Adipocyte (in vitro differentiated cells): ENCODE results near the gene VSIG10L2.

ENCODE experiments used
- DNase-seq: peaks from one replicate; pipeline ENCODE4 v3.0.0-alpha.2; 2015; ENCODE audit warnings: low read depth
- H3K27me3 ChIP-seq: replicated peaks from 2 replicates; pipeline ENCODE4 v1.7.0; 2013; ENCODE audit warnings: mild to moderate bottlenecking, low read length, moderate library complexity; ENCODE audit not compliant: control insufficient read depth, insufficient read depth
- H3K36me3 ChIP-seq: 2 replicates; pipeline ENCODE4 v1.7.0; 2013; ENCODE audit warnings: low read length, mild to moderate bottlenecking, moderate library complexity; ENCODE audit not compliant: control insufficient read depth, insufficient read depth, severe bottlenecking
- H3K4me1 ChIP-seq: 2 replicates; pipeline ENCODE4 v1.7.0; 2013; ENCODE audit warnings: mild to moderate bottlenecking, low read length, moderate library complexity; ENCODE audit not compliant: control insufficient read depth, insufficient read depth
- H3K4me3 ChIP-seq: 2 replicates; pipeline ENCODE4 v1.7.0; 2013; ENCODE audit warnings: mild to moderate bottlenecking, low read length, moderate library complexity
- H3K9ac ChIP-seq: 2 replicates; pipeline ENCODE4 v1.7.0; 2013; ENCODE audit warnings: mild to moderate bottlenecking, low read length, moderate library complexity
- H3K9me3 ChIP-seq: 2 replicates; pipeline ENCODE4 v1.7.0; 2013; ENCODE audit warnings: mild to moderate bottlenecking, low read length, moderate library complexity; ENCODE audit not compliant: control insufficient read depth

VSIG10L2 gene

DNA sequence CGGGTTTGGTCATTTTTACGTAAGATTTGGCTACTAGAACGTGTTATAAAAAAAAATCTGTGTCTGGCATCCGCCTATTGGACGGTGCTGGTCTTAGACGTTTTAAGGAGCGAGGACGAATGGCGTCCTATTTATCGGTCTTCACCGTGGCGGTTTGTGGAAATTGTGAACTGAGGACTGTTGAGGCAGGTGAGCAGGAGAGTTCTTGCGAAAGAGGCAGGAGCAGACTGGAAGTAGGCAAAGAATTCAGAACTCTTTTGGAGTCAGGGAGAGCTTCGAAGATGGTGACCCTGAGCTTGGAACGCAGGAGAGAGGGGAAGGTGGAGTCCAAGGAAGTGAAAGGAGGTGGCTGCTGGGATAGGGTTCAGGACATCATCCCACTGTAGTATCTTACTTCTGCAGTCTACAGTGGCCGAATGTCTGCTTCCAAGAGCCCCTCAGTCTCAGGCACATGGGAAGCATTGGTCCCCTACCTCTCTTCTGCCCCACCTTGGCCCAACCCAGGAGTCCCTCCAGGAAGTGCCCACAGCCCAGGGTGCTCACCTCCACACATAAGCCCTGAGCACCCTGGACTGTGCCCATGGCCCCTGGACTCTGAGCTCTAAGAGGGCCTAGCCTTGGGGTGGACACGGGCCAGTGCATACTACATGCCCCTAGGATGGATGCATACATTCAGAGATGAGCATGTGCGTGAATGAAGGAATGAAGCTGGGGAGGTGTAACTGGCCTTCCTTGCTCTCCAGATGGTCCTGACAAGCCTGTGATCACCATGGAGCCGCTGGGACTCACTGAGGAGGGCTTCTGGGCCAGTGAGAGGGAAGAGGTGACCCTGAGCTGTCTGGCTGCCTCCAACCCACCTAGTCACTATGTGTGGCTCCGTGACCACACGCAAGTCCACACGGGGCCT is 3.7 kb downstream of the VSIG10L2 start:
- no peak for DNase-seq
- no peaks in the 10 kb centered on the region for H3K9me3 ChIP-seq

DNA sequence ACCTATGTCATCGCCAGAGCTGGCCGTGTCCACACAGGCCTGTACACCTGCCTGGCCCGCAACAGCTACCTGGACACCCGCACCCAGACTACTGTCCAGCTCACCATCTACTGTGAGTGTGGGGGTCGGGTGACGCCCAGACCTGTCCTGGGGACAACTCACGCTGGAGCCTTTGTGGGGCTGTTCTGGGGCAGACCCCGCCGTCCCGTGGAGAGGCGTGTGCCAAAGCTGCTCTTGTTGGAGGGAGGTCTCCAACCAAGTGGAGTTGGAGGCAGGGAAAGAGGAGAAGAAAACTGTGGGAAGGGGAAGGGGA is 4.3 kb downstream of the VSIG10L2 start:
- no peak for DNase-seq
- H3K4me1 ChIP-seq = peaks cover 30% of the 10 kb centered on the region
- no peaks in the 10 kb centered on the region for H3K9me3 ChIP-seq
- H3K4me3 ChIP-seq = no peak overlapping the region
- H3K9ac ChIP-seq = no peak overlapping the region
- peaks cover 6% of the 10 kb centered on the region for H3K36me3 ChIP-seq
- no peaks in the 10 kb centered on the region for H3K27me3 ChIP-seq

More for the DNA sequence above, 3.7 kb downstream of the VSIG10L2 start:
- Histone ChIP-seq H3K4me1 (peaks cover 30% of the 10 kb centered on the region), H3K36me3 (peaks cover 5% of the 10 kb centered on the region), H3K9ac (no peak overlapping the region), H3K27me3 (no peaks in the 10 kb centered on the region), H3K4me3 (no peak overlapping the region)

DNA sequence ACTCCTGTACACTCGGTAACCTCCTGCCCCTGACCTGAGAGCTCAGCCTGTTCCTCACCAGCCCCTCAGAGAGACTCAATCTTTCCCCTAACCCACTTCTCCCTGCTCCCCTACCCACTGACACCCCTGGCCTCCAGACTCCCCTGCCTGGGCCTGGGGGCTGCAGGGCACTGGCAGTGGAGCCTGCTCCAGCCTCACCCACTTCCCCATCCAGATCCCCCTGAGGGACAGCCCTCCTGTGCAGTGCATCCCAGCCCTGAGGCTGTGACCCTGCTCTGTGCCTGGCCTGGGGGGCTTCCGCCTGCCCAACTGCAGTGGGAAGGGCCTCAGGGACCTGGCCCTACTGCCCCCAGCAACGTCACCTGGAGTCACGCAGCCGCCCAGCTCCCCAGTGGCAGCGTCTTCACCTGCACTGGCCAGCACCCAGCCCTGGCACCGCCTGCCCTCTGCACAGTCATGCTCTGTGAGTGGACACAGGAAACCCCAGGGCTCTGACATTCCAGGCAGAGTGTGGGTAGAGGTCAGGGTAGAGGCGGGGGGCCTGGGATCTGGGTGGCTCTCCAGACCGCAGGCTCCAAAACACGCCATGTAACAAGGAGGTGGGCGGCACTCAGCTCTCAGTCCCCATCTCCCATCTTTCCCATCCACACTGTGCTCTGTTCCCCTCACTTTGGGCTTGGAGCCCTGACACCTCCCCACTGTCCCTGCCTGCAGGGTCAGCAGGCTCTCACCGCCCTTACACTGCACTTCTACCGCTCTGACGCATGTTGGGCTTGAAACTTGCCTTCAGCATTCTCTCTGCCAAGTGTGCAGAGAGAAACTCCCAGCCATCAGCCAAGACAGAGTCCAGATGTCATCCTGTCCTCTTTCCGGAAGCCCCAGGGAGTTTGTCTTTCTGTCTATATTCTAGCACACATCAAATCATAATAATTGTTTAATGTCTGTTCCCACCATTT is 5.1 kb downstream of the VSIG10L2 start:
- H3K27me3 ChIP-seq = no peaks in the 10 kb centered on the region
- no peak overlapping the region for H3K4me3 ChIP-seq
- H3K9me3 ChIP-seq = no peaks in the 10 kb centered on the region
- H3K36me3 ChIP-seq = peaks cover 14% of the 10 kb centered on the region
- H3K4me1 ChIP-seq = peaks cover 33% of the 10 kb centered on the region
- peak overlapping the region; percentile 7 for H3K9ac ChIP-seq
- DNase-seq = peak; percentile 17

DNA sequence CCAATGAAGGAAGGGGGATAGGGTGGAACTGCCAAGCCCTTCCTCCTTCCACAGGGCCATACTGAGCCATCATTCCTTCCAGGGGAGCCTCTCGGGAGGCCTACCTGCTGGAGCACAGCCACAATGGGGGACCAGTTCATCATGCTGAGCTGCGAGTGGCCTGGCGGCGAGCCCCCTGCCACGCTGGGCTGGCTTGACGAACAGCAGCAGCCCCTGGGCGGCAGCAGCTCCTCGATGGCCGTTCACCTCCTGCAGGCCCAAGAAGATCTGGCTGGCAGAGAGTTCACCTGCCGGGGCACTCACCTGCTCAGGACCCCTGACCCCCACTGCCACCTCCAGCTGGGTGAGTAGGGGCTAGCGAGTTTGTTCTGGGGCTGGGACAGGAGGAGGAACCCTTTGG is 5.9 kb downstream of the VSIG10L2 start:
- DNase-seq = no peak
- peaks cover 16% of the 10 kb centered on the region for H3K36me3 ChIP-seq
- no peak overlapping the region for H3K9ac ChIP-seq
- no peaks in the 10 kb centered on the region for H3K9me3 ChIP-seq
- H3K27me3 ChIP-seq = no peaks in the 10 kb centered on the region
- H3K4me3 ChIP-seq = no peak overlapping the region
- peaks cover 40% of the 10 kb centered on the region for H3K4me1 ChIP-seq

DNA sequence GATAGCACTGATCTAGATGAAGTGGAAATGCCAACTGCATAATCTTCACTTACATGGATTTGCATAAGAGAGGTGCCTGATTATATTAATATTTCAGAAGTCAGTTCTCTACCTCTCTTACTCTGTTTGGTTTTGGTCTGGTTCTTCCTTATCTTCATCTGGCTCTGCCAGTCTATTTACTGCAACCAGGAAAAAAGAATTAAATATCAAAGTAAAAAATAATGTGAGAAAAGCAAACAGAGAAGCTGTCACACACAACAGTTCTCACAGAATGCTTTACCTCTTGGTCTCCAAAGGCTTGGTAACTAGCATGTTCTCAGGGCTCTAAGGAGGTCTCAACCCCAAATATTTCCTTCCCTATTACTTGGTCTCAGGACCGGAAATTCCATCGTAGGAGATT is 6.7 kb downstream of the VSIG10L2 start:
- H3K4me1 ChIP-seq = peaks cover 48% of the 10 kb centered on the region
- H3K9me3 ChIP-seq = no peaks in the 10 kb centered on the region
- peaks cover 20% of the 10 kb centered on the region for H3K36me3 ChIP-seq
- no peak for DNase-seq
- no peak overlapping the region for H3K4me3 ChIP-seq
- H3K9ac ChIP-seq = peak overlapping the region; percentile 7
- H3K27me3 ChIP-seq = no peaks in the 10 kb centered on the region

DNA sequence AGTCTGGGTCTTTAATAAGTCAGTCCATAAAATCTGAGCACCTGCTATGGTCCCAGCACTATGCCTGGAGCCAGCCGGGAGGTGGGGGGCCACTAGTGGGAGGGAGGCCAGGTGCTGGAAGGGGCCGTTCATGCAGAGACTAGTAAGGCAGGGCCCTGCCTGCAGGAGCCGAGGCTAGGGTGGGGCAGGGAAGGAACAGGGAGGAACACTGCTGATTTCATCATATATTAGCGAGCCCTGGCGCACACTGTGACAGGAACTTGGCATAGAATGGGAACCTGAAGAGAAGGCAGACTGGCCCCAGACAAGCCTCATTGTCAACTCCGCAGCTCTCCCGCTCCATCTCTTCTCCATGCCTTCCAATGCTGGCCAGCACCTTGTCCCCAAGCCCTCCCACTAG is 7.1 kb downstream of the VSIG10L2 start:
- peak overlapping the region; percentile 7 for H3K9ac ChIP-seq
- no peaks in the 10 kb centered on the region for H3K9me3 ChIP-seq
- peaks cover 52% of the 10 kb centered on the region for H3K4me1 ChIP-seq
- DNase-seq = peak; percentile 6
- no peaks in the 10 kb centered on the region for H3K27me3 ChIP-seq
- H3K36me3 ChIP-seq = peaks cover 24% of the 10 kb centered on the region
- no peak overlapping the region for H3K4me3 ChIP-seq

DNA sequence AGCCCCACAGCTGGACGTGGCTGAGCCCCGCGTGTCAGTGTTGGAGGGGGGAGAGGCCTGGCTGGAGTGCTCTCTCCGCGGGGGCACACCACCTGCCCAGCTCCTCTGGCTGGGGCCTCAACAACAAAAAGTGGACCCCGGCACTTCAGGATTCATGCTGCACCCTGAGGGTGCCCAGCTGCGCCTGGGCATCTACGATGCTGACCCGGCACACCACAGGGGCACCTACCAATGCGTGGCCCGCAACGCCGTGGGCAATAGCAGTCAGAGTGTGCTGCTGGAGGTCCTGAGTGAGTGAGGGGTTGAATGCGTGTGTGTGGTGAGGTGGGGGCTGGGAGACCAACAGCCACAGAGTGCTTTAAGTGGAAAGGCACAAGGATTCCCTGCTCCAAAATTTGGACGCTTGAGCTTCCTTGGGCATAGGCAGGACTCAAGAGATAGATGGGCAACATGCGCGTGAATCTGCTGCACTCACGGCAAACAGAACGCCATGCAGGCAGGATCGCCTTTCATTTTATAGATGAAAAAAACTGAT is 7.6 kb downstream of the VSIG10L2 start:
- Histone ChIP-seq H3K4me3 (no peak overlapping the region), H3K9ac (no peak overlapping the region), H3K4me1 (peaks cover 55% of the 10 kb centered on the region), H3K9me3 (no peaks in the 10 kb centered on the region), H3K36me3 (peaks cover 27% of the 10 kb centered on the region), H3K27me3 (no peaks in the 10 kb centered on the region)
- no peak for DNase-seq

DNA sequence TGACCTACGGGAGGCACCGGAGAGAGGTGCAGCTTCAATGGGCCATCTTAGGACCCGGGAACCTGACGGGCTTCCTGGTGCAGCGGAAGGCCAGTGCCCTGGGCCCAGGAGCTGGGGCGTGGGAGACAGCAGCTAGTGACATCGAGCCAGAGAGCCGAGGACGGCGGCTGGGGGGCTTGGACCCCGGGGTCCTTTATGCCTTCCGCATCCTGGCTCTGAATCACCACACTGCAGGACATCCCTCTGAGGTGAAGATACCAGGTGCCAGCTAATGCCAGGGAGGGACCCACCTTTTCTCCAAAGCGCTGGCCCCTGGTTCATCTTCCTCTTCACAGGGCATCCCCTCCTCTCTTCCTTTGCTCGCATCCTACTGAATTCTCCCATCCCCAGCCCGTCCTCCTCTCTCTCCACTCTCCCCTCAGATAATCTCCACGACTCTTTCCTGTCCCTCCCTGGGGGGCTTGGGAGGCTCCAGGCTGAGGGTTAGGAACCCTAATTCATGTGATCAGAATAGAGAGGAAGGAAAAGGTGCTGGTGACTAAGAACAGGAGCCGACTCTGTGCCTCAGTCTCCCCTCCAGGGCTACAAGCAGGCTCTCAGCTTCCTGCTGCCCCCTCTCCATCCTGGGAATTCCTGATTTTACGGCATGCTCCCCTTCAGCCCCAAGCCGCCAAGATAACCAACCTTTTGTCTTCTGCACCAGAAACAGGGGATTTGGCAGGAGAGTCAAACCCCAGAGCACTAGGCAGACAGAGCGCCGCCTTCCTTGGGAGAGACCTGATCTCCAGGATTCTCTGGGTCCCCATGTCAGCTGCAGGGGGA is 8.5 kb downstream of the VSIG10L2 start:
- Histone ChIP-seq H3K4me3 (no peak overlapping the region), H3K9me3 (no peaks in the 10 kb centered on the region), H3K4me1 (peaks cover 60% of the 10 kb centered on the region), H3K36me3 (peaks cover 35% of the 10 kb centered on the region), H3K27me3 (no peaks in the 10 kb centered on the region), H3K9ac (no peak overlapping the region)
- no peak for DNase-seq

DNA sequence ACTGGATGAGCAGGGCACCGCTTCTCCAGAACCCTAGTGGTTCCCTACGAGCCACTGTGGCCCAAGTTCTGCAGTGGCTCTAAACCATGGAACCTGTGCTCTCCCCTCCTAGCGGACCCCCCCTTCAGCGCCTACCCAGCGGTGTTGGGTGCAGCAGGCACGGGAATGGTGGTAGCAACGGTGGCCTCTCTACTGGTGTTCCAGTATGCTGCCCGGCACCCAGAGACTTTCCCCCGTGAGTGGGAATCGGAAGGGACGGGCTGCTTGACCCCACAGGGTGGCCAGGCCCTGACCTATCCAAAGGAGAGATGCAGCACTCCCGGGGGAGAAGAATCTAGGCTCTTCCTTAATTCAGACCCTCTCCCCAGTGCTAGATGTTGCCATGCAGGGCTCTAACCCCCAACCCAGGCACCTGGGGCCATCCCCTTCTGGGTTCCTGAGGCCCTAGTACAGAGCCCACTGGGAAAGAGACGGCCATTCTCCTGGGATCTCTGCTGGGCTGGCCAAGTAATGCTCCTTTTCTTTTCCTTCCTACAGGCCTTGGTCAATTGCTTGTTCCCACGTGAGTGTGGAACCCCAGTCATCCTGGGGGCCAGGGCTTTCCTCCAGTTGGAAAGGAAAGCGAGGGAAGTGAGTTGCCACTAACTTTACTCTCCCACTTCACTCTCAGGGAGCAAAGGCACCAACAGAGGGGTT is 9.2 kb downstream of the VSIG10L2 start:
- H3K4me1 ChIP-seq = peaks cover 60% of the 10 kb centered on the region
- H3K27me3 ChIP-seq = no peaks in the 10 kb centered on the region
- peaks cover 42% of the 10 kb centered on the region for H3K36me3 ChIP-seq
- H3K4me3 ChIP-seq = no peak overlapping the region
- DNase-seq = no peak
- H3K9ac ChIP-seq = no peak overlapping the region
- no peaks in the 10 kb centered on the region for H3K9me3 ChIP-seq

DNA sequence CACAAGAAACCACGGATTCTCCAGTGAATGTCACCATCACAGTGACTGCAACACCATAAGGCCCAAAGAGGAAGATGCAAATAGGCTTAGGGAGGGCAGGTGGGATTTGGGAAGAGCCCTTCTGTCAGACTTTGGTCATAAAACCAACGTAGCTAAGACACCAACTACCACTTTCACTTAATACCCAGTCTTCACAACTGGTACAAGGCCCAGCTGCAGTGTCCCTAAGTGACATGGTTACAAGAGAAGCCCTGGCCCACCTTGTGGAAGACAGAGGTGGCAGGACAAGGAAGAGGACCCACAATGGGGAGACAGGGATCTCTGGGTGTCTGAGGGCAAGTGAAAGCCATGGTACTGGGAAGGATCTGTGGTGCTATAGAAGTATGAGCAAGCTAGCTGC is 10.0 kb downstream of the VSIG10L2 start:
- Histone ChIP-seq H3K4me1 (peaks cover 57% of the 10 kb centered on the region), H3K4me3 (no peak overlapping the region), H3K27me3 (no peaks in the 10 kb centered on the region), H3K9ac (no peak overlapping the region), H3K9me3 (no peaks in the 10 kb centered on the region), H3K36me3 (peaks cover 50% of the 10 kb centered on the region)
- no peak for DNase-seq
